Measurements from ENCODE around the gene HPD. TPM values are rescaled to one million over a fixed set of nuclear protein-coding genes. Genes with fewer than 3 reads are reported as not detected.

The HPD gene
- total RNA-seq, 1 experiment from 2014 or later, result 0.51 TPM

- peaks cover 69% of the 10 kb centered on the region for H3K4me1 ChIP-seq (ENCODE audit: control insufficient read depth, insufficient read depth, low read length)
- intact Hi-C loops (cut with micrococcal nuclease; ENCODE audit: unreplicated experiment), result loop anchor here (2.0 to 5.0 kb wide), 2 partner anchors 94 to 97 kb away; partner anchors contain the start of gene PSMD9
- ATAC-seq, result peak; percentile 9
- no peak for TF ChIP-seq REST (IDR thresholded peaks at IDR 0.05; ENCODE audit: insufficient read depth in 1 of 2, low read depth in 2 of 2, low read length in 1 of 2)
- no peak for TF ChIP-seq TCF7L2 (IDR thresholded peaks at IDR 0.05; ENCODE audit: low read depth, low read length)
- TF ChIP-seq POLR2AphosphoS5 (IDR thresholded peaks at IDR 0.05; ENCODE audit: low read depth, low read length), result peak; percentile 64
- peak; percentile 75; the same call in 1 of the 2 replicates for TF ChIP-seq CTCF (IDR thresholded peaks at IDR 0.05)
- ChIA-PET CTCF (interaction anchor here (0.5 to 4.3 kb wide), 16 partner anchors 9 to 242 kb away, joined by 3 to 72 read pairs (median 4); partner anchors contain the start of genes CFAP251, PSMD9 and SETD1B), POLR2A (interaction anchor here (1.5 kb wide), 1 partner anchor 16 kb away, joined by 3 read pairs; no protein-coding TSS in a partner anchor)
- H3K36me3 ChIP-seq (ENCODE audit: control insufficient read depth, insufficient read depth, low read length), result peaks cover 4% of the 10 kb centered on the region; the same call in 1 of the 2 replicates
- H3K27ac ChIP-seq (ENCODE audit: low read length), result peak overlapping the region; percentile 91
- no peaks in the 10 kb centered on the region for H3K27me3 ChIP-seq (ENCODE audit: control insufficient read depth, insufficient read depth, low read length)
- in situ Hi-C loops (cut with HindIII; ENCODE audit: low pct_unique_long_range_greater_than_20kb, low sequenced_read_pairs), result no loop called here
- H3K9me3 ChIP-seq (ENCODE audit: control insufficient read depth, insufficient read depth, low read depth, low read length), result no peaks in the 10 kb centered on the region
- H3K4me3 ChIP-seq (ENCODE audit: low read depth in 2 of 2, low read length in 2 of 2), result peak overlapping the region; percentile 75 to 77
- no peak for DNase-seq (ENCODE audit: low read depth, low spot score)
- no TSS peak for BruUV-seq (replicated peaks)
Observed at GRCh38 chr12:121794534-121795033, 64.1 kb downstream of the HPD start.

- H3K4me1 ChIP-seq (ENCODE audit: control insufficient read depth, insufficient read depth, low read length), result peaks cover 68% of the 10 kb centered on the region
- TF ChIP-seq TCF7L2 (IDR thresholded peaks at IDR 0.05; ENCODE audit: low read depth, low read length) (no peak), POLR2AphosphoS5 (IDR thresholded peaks at IDR 0.05; ENCODE audit: low read depth, low read length) (peak; percentile 73; the same call in 1 of the 2 replicates), SIN3A (IDR thresholded peaks at IDR 0.05; ENCODE audit: borderline replicate concordance, insufficient read depth, low read depth, low read length) (no peak), CTCF (IDR thresholded peaks at IDR 0.05) (peak; percentile 97), REST (IDR thresholded peaks at IDR 0.05; ENCODE audit: insufficient read depth in 1 of 2, low read depth in 2 of 2, low read length in 1 of 2) (0 out of 4 replicates have a peak, but pooled peaks of 1 of the 2 experiments have one; percentile 31)
- H3K4me3 ChIP-seq (ENCODE audit: low read depth in 2 of 2, low read length in 2 of 2), result peak overlapping the region; percentile 75 to 77
- BruUV-seq (replicated peaks), result no TSS peak
- H3K27me3 ChIP-seq (ENCODE audit: control insufficient read depth, insufficient read depth, low read length), result no peaks in the 10 kb centered on the region
- peak; percentile 66 for ATAC-seq
- no peak for DNase-seq (ENCODE audit: low read depth, low spot score)
- no peaks in the 10 kb centered on the region for H3K9me3 ChIP-seq (ENCODE audit: control insufficient read depth, insufficient read depth, low read depth, low read length)
- peak overlapping the region; percentile 91 for H3K27ac ChIP-seq (ENCODE audit: low read length)
- intact Hi-C loops (cut with micrococcal nuclease; ENCODE audit: unreplicated experiment), result loop anchor here (2.0 to 5.0 kb wide), 2 partner anchors 95 to 97 kb away; partner anchors contain the start of gene PSMD9
- H3K36me3 ChIP-seq (ENCODE audit: control insufficient read depth, insufficient read depth, low read length), result peaks cover 4% of the 10 kb centered on the region; the same call in 1 of the 2 replicates
- in situ Hi-C loops (cut with HindIII; ENCODE audit: low pct_unique_long_range_greater_than_20kb, low sequenced_read_pairs), result no loop called here
- CTCF ChIA-PET, result interaction anchor here (0.5 to 4.3 kb wide), 17 partner anchors 9 to 241 kb away, joined by 3 to 72 read pairs (median 4); partner anchors contain the start of genes CFAP251, PSMD9 and SETD1B
- POLR2A ChIA-PET, result interaction anchor here (1.2 to 1.5 kb wide), 2 partner anchors 8 to 17 kb away, joined by 3 read pairs; no protein-coding TSS in a partner anchor
Observed at GRCh38 chr12:121793838-121794533, 64.7 kb downstream of the HPD start.

Measured in Panc1 (cell line).